Stimulated activated CD8-positive, alpha-beta memory T cell treated with anti-CD3 and anti-CD28 coated beads, Interleukin-7, amount 100 ng/mL, for 4 hours (primary cell): Measurements from ENCODE around the gene KRTAP19-4.
"Not testable (repeated sequence)": the region's sequence is repeated elsewhere in the genome, so short reads cannot be mapped to it uniquely, and the experiment has no call there.

Experiments used
- DNase-seq, 2 donors: peaks; one replicate each; pipeline ENCODE4 v3.0.0-alpha.2; 2020; ENCODE audit warnings: low read depth in 2 of 2

The KRTAP19-4 gene, protein sequence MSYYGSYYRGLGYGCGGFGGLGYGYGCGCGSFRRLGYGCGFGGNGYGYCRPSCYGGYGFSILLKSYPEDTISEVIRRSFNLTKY

DNA sequence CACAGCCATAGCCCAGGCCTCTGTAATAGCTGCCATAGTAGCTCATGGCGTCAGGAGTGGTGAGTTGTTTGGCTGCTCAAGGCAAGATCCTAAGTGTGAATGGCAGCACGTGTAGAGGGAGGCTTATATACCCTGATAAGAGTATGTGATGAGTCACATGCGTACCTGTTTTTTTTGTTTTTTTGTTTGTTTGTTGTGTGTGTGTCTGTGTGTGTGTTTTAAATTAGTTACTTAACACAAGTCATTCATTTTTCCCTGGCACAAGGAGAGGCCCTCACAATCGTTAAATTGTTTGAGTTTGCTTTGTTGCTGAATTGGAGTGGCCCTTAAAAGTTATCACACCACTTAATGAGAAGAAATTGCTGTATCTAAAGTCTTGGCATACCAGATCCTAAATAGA, at the start of gene KRTAP19-4:
Gene KRTAP19-4 (minus strand): TSS at position 101 of the 400 bp plus-strand sequence. CDS start 55 bp downstream, at position 46.
- DNase-seq = no peak

DNA sequence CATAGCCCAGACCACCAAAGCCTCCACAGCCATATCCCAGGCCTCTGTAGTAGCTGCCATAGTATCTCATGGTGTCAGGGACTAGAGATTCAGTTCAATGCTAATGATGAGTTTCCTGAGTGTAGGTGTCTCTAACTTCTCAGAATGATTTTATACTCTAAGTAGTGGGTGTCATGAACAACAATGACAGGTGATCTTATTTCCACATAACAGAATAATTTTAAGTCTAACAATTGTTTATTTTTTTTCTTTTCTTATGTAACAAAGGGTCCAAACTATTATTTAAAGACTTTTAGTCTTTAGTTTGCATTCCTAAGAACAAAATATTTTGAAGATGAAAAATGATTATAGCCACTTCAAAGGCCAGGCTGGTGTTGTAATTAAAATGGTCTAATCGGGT, 44.8 kb upstream of the KRTAP19-4 start, which contains the start of gene KRTAP19-6:
Gene KRTAP19-6 (minus strand): TSS at position 101 of the 400 bp plus-strand sequence. CDS start 31 bp downstream, at position 70.
- no peak for DNase-seq

DNA sequence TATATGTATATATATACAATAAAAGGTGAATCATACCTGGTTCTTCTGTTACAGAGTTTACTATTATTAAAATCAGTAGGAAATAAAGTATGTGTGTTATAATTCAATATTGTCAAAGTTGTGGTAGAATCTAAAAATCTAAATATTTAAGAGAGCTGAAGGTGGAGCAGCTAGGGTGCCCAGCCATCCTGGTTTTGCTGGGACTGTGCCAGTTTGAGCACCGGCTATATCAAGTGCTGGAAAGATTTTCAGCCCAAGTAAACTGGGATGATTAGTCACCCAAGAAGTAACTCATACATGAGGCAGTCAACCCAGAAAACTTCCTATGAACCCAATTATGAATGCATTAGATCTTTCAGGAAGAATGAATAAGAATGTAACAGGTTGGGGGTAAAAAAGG, 21.9 kb upstream of the KRTAP19-4 start:
- DNase-seq = no peak

DNA sequence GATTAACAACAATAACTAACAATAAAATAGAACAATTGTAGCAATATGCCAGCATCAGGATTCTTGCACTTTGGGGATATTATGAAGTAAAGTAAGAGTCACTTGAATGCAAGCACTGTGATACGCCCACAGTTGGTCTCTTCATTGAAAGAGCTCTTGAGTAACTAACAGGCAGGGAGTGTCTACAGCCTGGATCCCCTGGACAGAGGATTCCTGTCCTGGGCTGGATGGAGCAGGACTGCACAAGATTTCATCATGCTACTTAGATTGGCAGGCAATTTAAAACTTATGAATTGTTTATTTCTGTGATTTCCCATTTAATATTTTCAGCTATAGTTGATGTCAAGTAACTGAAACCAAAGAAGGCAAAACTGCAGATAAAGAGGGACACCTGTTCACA, 18.7 kb upstream of the KRTAP19-4 start:
- DNase-seq = no peak

DNA sequence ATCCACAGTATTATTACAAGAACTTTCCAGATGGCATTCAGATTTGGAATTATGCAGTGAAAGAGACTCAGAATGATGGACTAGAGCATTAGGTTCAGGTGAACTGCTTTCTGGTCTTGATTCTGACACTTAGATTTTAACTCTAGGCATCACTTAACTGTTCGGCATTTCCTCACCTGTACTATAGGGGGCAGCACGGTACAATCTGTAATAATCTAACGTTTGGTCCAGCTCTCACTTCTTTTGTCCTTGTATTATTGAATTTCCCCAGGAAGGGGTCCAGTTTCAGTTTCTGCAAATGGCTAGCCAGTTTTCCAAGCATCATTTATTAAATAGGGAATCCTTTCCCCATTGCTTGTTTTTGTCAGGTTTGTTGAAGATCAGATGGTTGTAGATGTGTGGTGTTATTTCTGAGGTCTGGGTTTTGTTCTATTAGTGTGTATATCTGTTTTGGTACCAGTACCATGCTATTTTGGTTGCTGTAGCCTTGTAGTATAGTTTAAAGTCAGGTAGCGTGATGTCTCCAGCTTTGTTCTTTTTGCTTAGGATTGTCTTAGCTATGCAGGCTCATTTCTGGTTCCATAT, 8.7 kb upstream of the KRTAP19-4 start:
- DNase-seq = not testable (repeated sequence)

DNA sequence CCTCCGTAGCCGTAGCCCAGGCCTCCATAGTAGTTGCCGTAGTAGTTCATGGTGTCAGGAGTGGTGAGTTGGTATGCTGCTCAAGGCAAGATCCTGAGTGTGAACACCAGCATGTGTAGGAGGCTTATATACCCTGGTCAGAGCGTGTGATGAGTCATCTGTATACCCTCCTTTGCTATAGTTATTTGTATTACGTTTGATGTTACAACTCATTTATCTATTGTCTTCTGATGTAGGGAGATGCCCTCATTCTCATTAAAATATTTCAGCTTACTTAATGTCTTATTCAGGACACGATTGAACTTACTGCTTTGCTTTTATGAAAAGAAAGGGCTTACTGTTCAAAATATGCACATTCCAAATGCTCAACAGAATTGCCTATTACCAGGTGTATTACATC, 5.1 kb upstream of the KRTAP19-4 start, which contains the start of gene KRTAP19-5:
Gene KRTAP19-5 (minus strand): TSS at position 101 of the 400 bp plus-strand sequence. CDS start 51 bp downstream, at position 50.
- DNase-seq = no peak

DNA sequence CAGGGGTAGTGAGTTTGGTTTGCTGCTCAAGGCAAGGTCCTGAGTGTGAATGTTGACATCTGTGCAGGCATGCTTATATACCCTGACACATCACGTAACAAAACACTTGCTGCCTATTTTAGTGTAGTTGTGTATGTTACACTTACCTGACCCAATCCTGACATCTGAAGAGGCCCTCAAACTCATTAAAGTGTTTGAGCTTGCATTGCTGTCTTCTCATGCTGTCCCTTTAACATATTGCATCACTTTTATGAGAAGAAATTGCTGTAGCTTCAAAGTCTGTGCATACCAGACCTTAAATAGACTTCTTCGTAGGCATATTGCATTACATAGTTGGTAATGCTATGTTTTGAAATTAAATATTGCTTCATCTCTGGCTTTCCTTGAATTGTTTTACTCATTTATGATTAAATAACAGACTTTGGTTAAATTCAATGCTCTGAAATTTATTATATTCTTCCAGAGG, 5.0 kb downstream of the KRTAP19-4 start, which contains the start of gene KRTAP19-3:
Gene KRTAP19-3 (minus strand): TSS at position 51 of the 466 bp plus-strand sequence. CDS start 56 bp downstream, outside the sequence.
- DNase-seq = no peak

DNA sequence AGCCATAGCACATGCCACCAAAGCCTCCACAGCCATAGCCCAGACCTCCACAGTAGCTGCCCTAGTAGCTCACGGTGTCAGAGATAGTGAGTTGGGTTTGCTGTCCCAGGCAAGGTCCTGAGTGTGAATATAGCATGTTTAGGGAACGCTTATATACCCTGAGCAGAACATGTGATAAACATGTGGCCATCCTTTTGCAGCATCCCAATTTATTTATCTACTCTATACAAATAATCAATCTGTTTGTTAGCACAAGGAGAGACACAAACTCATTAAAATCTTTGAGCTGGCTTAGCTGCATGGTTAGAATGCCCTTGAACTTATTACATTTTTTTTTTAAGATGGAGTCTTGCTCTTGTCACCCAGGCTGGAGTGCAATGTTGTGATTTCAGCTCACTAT, 9.6 kb downstream of the KRTAP19-4 start, which contains the start of gene KRTAP19-2:
Gene KRTAP19-2 (minus strand): TSS at position 101 of the 400 bp plus-strand sequence. CDS start 88 bp downstream, at position 13.
- no peak for DNase-seq

DNA sequence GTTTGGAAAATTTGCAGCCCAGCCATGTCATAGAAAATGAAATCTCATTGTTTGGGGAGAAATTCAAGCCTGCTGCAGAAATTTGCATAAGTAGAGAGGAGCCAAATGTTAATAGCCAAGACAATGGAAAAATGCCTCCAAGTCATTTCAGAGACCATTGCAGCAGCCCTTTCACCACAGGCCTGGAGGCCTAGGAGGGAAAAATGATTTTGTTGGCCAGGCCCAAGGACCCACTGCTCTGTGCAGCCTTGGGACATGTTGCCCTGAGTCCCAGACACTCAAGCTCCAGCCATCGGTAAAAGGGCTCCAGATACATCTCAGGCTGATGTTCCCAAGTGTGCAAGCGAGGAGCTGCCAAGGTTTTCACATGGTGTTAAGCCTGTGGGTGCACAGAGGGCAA, 10.8 kb downstream of the KRTAP19-4 start:
- no peak for DNase-seq

DNA sequence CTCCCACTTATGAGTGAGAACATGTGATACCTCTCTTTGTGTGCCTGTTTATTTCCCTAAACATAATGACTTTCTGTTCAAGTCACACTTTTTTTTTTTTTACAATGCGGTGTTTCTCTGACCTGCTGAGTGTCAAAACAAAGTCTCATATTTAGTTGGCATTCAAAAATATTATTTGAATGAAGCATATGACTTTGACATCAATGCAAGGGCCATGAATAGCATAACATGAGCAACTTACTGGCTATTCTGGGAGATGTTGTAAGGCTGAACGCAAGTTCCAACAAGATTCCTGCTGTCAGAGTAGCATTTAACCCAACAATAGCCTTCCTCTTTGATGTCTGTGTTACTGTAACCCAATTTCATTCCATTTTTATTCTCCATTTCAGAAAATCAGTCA, 14.8 kb downstream of the KRTAP19-4 start:
- DNase-seq = no peak

DNA sequence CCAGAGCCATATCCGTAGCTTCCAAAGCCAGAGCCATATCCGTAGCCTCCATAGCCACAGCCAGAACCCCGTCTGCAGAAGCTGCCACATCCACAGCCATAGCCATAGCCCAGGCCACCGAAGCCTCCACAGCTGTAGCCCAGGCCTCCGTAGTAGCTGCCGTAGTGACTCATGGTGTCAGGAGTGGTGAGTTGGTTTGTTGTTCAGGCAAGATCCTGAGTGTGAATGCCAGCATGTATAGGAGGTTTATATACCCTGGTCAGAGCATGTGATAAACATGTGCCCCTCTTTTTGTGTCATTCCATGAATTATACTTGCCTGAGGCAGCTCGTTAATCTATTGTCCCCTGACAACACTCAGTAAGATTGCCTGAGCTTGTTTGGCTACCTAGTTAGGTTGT, 16.8 kb downstream of the KRTAP19-4 start, which contains the start of gene KRTAP19-1:
Gene KRTAP19-1 (minus strand): TSS at position 223 of the 400 bp plus-strand sequence. CDS start 50 bp downstream, at position 173.
- DNase-seq = no peak

DNA sequence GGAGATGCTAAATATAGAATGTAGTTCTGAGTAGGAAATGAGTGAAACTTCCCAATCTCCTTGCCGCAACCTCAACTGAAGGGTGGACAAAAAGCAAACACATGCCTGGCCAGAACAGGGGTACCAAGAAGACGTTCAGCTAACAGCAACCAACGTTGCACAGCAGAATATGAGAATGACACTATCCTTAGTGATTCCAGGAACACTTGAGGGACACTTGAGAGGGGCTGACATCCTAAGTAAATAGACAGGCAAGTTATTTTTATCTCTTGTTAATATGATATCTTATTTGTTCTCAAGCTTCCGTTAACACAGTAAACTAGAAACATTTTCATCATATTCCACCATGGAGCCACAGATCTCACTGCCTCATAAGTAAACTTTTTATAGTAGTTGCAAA, 17.7 kb downstream of the KRTAP19-4 start:
- DNase-seq = no peak

DNA sequence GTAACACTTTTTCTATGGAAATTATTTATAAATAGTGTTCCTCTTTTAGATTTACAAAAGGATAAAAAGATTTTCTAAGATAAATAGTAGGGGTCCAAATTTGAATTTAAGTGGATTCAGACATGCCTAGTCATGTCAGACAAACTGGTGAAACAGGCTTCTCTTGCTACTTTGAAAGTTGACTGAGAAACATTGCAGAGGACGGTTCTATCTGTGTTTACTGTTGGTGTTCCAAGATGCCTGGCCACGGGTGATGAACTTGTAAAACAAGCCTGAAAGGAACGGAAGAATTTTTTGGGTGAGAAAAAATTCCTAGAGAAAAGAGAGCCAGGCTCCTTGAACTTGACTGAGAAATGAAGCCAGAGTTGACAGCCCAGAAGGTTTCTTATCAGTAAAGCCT, 19.0 kb downstream of the KRTAP19-4 start:
- no peak for DNase-seq

DNA sequence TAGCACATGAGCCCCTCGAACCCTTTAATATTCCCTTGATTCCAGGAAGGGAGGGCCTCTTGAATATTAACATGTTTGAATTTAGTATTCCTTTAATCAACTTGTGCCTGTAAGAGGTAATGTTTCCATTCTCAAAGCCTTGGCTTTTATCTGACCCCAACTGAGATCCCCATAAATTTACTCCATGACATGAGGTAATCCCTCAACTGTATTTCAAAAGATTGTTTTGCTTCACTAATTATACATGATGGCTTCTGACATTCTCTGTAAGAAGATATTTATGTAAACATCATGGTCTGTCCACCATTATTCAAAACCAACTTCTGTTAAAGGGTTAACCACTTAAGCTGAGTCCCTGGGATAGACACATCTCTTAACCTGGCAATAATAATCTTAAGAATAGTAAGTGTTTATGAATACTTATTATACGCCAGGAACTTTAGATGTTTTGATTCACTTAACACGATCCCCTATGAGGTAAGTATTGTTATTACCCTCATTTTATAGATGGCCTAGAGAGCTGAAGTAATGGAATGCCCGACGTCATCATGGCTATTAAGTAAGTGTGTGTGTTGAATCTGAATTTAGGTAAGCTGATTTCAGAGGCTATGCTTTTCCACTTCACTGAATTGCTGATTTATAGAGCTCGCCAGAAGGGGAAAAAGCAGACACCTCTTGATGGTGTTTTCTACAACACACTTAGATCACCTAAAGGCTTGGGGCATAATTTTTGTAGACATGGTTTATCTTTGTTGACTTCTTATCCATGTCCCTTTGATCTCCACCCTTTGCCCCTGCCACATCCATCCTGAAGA, 27.9 kb downstream of the KRTAP19-4 start:
- DNase-seq = no peak

DNA sequence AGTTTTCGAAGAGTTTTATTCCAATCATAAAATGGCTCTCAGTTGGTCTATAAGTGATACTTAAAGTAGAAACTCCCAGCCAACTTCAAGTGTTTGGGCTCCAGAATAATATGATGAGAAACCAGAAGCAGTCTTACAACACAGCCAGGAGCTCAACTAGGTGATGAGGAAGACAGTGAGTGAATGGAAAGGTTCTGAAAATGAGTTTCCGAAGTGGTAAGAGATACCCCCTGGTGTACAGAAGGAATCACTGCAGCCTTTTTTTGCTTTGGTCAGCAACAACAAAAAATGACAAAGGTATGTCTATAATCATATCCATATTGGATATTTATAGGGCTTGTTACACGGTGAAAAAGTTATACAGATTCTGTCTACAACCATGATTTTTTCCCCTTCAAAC, 33.3 kb downstream of the KRTAP19-4 start:
- no peak for DNase-seq

DNA sequence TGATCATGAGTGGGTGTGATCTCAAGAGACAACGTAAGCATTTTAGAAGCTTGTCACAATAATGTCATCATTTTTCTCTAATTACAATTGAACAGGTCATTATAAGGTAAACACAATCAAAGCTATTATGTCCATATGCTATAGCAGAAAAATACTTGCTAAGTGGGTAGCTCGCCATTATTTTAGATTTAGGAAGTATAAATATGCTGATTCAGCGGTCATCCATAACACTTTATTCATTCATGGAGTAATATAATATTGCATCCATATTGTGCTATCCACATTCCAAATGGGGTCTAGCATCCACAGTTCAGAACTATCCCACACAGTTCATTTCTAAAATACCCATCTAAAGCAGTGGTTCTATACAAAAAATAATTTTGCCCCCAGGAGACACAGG, 48.5 kb downstream of the KRTAP19-4 start:
- no peak for DNase-seq

DNA sequence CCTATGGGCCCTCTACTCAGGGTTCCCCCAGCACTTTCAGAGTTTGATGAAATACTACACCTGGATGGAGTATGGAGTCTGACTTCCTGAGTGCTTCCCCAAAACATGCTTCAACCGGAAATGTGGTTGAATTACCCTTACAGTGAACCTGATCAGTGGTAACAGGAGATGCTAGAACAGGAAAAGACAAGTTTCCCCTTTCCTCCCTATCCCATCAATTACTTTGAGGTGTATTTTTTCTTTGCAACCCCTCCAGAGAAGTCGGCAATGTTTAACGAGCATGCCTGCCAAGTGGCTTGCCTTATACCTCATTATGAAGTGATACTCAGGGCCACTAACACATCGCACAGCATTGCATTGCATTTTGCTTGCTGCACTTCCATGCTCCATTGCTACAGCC, 49.9 kb downstream of the KRTAP19-4 start:
- DNase-seq = no peak
